Heart left ventricle (tissue), 16 donors: ENCODE data around the gene ARHGEF17. TPM values are rescaled to one million over a fixed set of nuclear protein-coding genes. Genes with fewer than 3 reads are reported as not detected.

Experiments
- ATAC-seq, 4 donors: fragments of 200-7000 bp; cut with Tn5 transposase; one replicate each; pipeline ENCODE4 v1.9.1; 2020 to 2022; ENCODE audit warnings: moderate library complexity in 4 of 4, mild to moderate bottlenecking in 3 of 4, moderate number of reproducible peaks in 1 of 4
- DNase-seq, 5 donors: peaks; one replicate each; pipeline ENCODE4 v3.0.0-alpha.2; 2020
- H3K27ac ChIP-seq, 12 donors: fragments of 200-600 bp; sonication (generic) in 4 of 12; one replicate each; pipeline versions ENCODE4 v1.5.0 to v1.8.0; 2016 to 2022; ENCODE audit warnings: mild to moderate bottlenecking in 2 of 12
- H3K27me3 ChIP-seq, 9 donors: fragments of 200-600 bp; sonication (generic) in 2 of 9; one replicate each; pipeline versions ENCODE4 v1.5.1 to v1.8.0; 2016 to 2022; ENCODE audit warnings: mild to moderate bottlenecking in 3 of 9
- H3K36me3 ChIP-seq, 9 donors: fragments of 200-600 bp; sonication (generic) in 2 of 9; one replicate each; pipeline versions ENCODE4 v1.5.0 to v1.8.0; 2018 to 2022; ENCODE audit warnings: mild to moderate bottlenecking in 2 of 9
- H3K4me1 ChIP-seq, 12 donors: fragments of 200-600 bp; sonication (generic) in 4 of 12; one replicate each; pipeline versions ENCODE4 v1.5.0 to v1.8.0; 2016 to 2022; ENCODE audit warnings: mild to moderate bottlenecking in 3 of 12
- H3K4me3 ChIP-seq, 12 donors: fragments of 200-600 bp; sonication (generic) in 4 of 12; one replicate each; pipeline versions ENCODE4 v1.5.0 to v1.8.0; 2017 to 2022; ENCODE audit warnings: mild to moderate bottlenecking in 9 of 12, moderate library complexity in 4 of 12
- H3K9me3 ChIP-seq, 12 donors: fragments of 200-600 bp; sonication (generic) in 4 of 12; one replicate each; pipeline versions ENCODE4 v1.5.0 to v1.8.0; 2016 to 2022; ENCODE audit warnings: mild to moderate bottlenecking in 1 of 12
- CTCF ChIP-seq, 12 donors: fragments of 200-600 bp; sonication (generic) in 4 of 12; IDR thresholded peaks; one replicate each; pipeline versions ENCODE4 v1.5.0 to v1.8.0; 2018 to 2022; ENCODE audit warnings: antibody characterized with exemption in 12 of 12, mild to moderate bottlenecking in 5 of 12
- POLR2A ChIP-seq, 2 donors: fragments of 450-650 bp; IDR thresholded peaks; one replicate each; pipeline ENCODE4 v1.6.1; 2017; ENCODE audit warnings: antibody characterized with exemption in 2 of 2, mild to moderate bottlenecking in 2 of 2, moderate library complexity in 2 of 2
- WGBS, 4 donors: extraction: QIAGEN DNeasy Blood & Tissue Kit in 2 of 4; methylation state at CpG; one replicate each; pipeline versions ENCODE4 v1.1.5 to v1.1.7; 2013 to 2018; 5-methylcytosine and 5-hydroxymethylcytosine counted together
- intact Hi-C, 10 donors: fragments of 100-400 bp; cut with DNase I; formaldehyde crosslinking; loops; one replicate each; pipeline versions ENCODE4 v1.11.1 to v1.14.2; 2022
- polyA plus RNA-seq, 2 donors: library from polyadenylated mRNA; stranded (reverse); fragments of 200-250 nt; gene quantifications; one replicate each; pipeline ENCODE4 v1.2.3, GENCODE V29; 2013
- total RNA-seq, 9 donors: library from RNA; depleted of rRNA in 2 of 9; stranded (reverse); fragments of >200 nt in 2 of 9; fragmentation: NEBNext Ultra II Directional in 3 of 9; extraction: Animal tissue kit (Norgen Biotek cat#: 25700) in 3 of 9; gene quantifications; one replicate each; pipeline versions ENCODE4 v1.1.0 to v1.2.4, GENCODE V29; 2016 to 2023
- donor health status: ischemic (EF 13 %, LVEDD 7.1; RV severe dilation, severe dysfunction).
- donor health status: healthy with polysubstance abuse.
- donor health status: DM: no; HTN: yes; CAD: no.
- donor health status: DM: no; HTN: no; CAD: no.
- donor health status: ischemic (EF 25% LVEDD 6.9; RV normal size, moderate dysfunction).
- donor health status: ischemic (EF 25% LVEDD 5.7; RV mildly dilated, moderate dysfunction).
- donor health status: healthy.
- donor health status: DM: yes; HTN: yes; CAD: no.
- donor health status: ischemic (EF 35%, LVEDD 5.7; RV mildly dilated, moderate dysfunction).
- donor health status: nonischemic (EF 11% LVEDD 7.7; RV severe dilation, severe dysfunction).
- donor health status: DM: yes; HTN: yes; CAD: no.
- donor health status: PGD.
- donor health status: ischemic (EF 29% LVEDD 5.4; RV normal size, mild dysfunction).
- donor health status: nonischemic (EF 23%, LVEDD 6.1; RV moderate dilation, normal function).

The ARHGEF17 gene
- total and polyA plus RNA-seq, 11 donors: 27.5 to 83.9 (median 56.5) TPM

- Histone ChIP-seq H3K27ac (peak overlapping the region; percentile 66 to 100 (median 98)), H3K4me3 (peak overlapping the region in 10 of 12 donors; percentile 1 to 90 (median 72)), H3K36me3 (peaks cover 0 to 13% (median 0%) of the 10 kb centered on the region in 9 donors), H3K27me3 (no peaks in the 10 kb centered on the region), H3K9me3 (no peaks in the 10 kb centered on the region), H3K4me1 (peaks cover 5 to 100% (median 95%) of the 10 kb centered on the region in 12 donors)
- ATAC-seq (peak in 1 of 4 donors; percentile 7), DNase-seq (no peak)
- 33 to 42% (median 38%) methylated on average over 8 to 9 of the region's 9 CpGs for WGBS, 4 donors
- no peak for TF ChIP-seq POLR2A (IDR thresholded peaks at IDR 0.05)
- no peak for TF ChIP-seq CTCF (IDR thresholded peaks at IDR 0.05)
- intact Hi-C loops: no loop called here
Observed at GRCh38 chr11:73315293-73316020, 7.4 kb downstream of the ARHGEF17 start.

GRCh38 chr11:73316422-73316821, 8.3 kb downstream of the ARHGEF17 start:
- DNase-seq (no peak), ATAC-seq (no peak)
- peak overlapping the region in 3 of 12 donors; percentile 56 to 90 (median 76) for H3K4me3 ChIP-seq
- peak overlapping the region; percentile 68 to 100 (median 98) for H3K27ac ChIP-seq
- peaks cover 7 to 100% (median 95%) of the 10 kb centered on the region in 12 donors for H3K4me1 ChIP-seq
- intact Hi-C loops: no loop called here
- H3K36me3 ChIP-seq: peaks cover 0 to 12% (median 0%) of the 10 kb centered on the region in 9 donors
- 43 to 57% (median 51%) methylated on average over 1 of the region's 1 CpG for WGBS, 4 donors
- TF ChIP-seq CTCF (IDR thresholded peaks at IDR 0.05) (no peak), POLR2A (IDR thresholded peaks at IDR 0.05) (no peak)
- no peaks in the 10 kb centered on the region for H3K9me3 ChIP-seq
- H3K27me3 ChIP-seq: no peaks in the 10 kb centered on the region

GRCh38 chr11:73317373-73317772, 9.3 kb downstream of the ARHGEF17 start:
- ATAC-seq (peak; percentile 66 to 77 (median 67)), DNase-seq (peak; percentile 81 to 92 (median 85))
- H3K4me1 ChIP-seq: peaks cover 16 to 100% (median 97%) of the 10 kb centered on the region in 12 donors
- H3K27ac ChIP-seq: peak overlapping the region; percentile 68 to 100 (median 98)
- no peaks in the 10 kb centered on the region for H3K9me3 ChIP-seq
- intact Hi-C loops: no loop called here
- 27 to 51% (median 48%) methylated on average over 2 to 4 of the region's 4 CpGs for WGBS, 4 donors
- H3K4me3 ChIP-seq: peak overlapping the region in 5 of 12 donors; percentile 1 to 34 (median 18)
- no peak for TF ChIP-seq POLR2A (IDR thresholded peaks at IDR 0.05)
- H3K27me3 ChIP-seq: no peaks in the 10 kb centered on the region
- H3K36me3 ChIP-seq: peaks cover 0 to 10% (median 0%) of the 10 kb centered on the region in 9 donors

GRCh38 chr11:73317803-73318202, 9.7 kb downstream of the ARHGEF17 start:
- DNase-seq: no peak
- Histone ChIP-seq H3K9me3 (no peaks in the 10 kb centered on the region), H3K4me3 (peak overlapping the region in 4 of 12 donors; percentile 1 to 34 (median 15)), H3K27ac (peak overlapping the region; percentile 68 to 100 (median 98)), H3K4me1 (peaks cover 21 to 100% (median 97%) of the 10 kb centered on the region in 12 donors), H3K27me3 (no peaks in the 10 kb centered on the region), H3K36me3 (peaks cover 0 to 10% (median 0%) of the 10 kb centered on the region in 9 donors)
- TF ChIP-seq POLR2A (IDR thresholded peaks at IDR 0.05) (no peak), CTCF (IDR thresholded peaks at IDR 0.05) (no peak)
- WGBS, 4 donors: 67 to 86% (median 79%) methylated on average over 2 to 3 of the region's 3 CpGs
- ATAC-seq: peak in 3 of 4 donors; percentile 0 to 11 (median 6)
- intact Hi-C loops: no loop called here
